ENCODE results near the gene GRK3.
"Not testable (repeated sequence)": the region's sequence is repeated elsewhere in the genome, so short reads cannot be mapped to it uniquely, and the experiment has no call there.

GRK3 gene

GRCh38 chr22:25542191-25542590, 22.3 kb upstream of the GRK3 start:
- Mint-ChIP-seq H3K4me1 (ENCODE audit: low read depth) (peaks cover 20% of the 10 kb centered on the region), H3K9me3 (no peaks in the 10 kb centered on the region), H3K27ac (no peak overlapping the region), H3K36me3 (ENCODE audit: low read depth) (peaks cover 1% of the 10 kb centered on the region), H3K4me3 (no peak overlapping the region), H3K27me3 (ENCODE audit: low read depth) (no peaks in the 10 kb centered on the region)
- DNase-seq (ENCODE audit: low spot score) = no peak

GRCh38 chr22:25542720-25543402, 21.6 kb upstream of the GRK3 start:
- no peak overlapping the region for H3K4me3 Mint-ChIP-seq
- peaks cover 1% of the 10 kb centered on the region for H3K36me3 Mint-ChIP-seq (ENCODE audit: low read depth)
- no peaks in the 10 kb centered on the region for H3K27me3 Mint-ChIP-seq (ENCODE audit: low read depth)
- peaks cover 25% of the 10 kb centered on the region for H3K4me1 Mint-ChIP-seq (ENCODE audit: low read depth)
- no peak for DNase-seq (ENCODE audit: low spot score)
- H3K9me3 Mint-ChIP-seq = no peaks in the 10 kb centered on the region
- H3K27ac Mint-ChIP-seq = no peak overlapping the region

- peaks cover 1% of the 10 kb centered on the region for H3K36me3 Mint-ChIP-seq (ENCODE audit: low read depth)
- no peaks in the 10 kb centered on the region for H3K27me3 Mint-ChIP-seq (ENCODE audit: low read depth)
- H3K4me3 Mint-ChIP-seq = no peak overlapping the region
- no peak overlapping the region for H3K27ac Mint-ChIP-seq
- H3K4me1 Mint-ChIP-seq (ENCODE audit: low read depth) = peaks cover 43% of the 10 kb centered on the region
- no peak for DNase-seq (ENCODE audit: low spot score)
- no peaks in the 10 kb centered on the region for H3K9me3 Mint-ChIP-seq
These were observed 19.3 kb upstream of the GRK3 start for GRCh38 chr22:25545146-25545545.

GRCh38 chr22:25545672-25546071, 18.8 kb upstream of the GRK3 start:
- Mint-ChIP-seq H3K9me3 (no peaks in the 10 kb centered on the region), H3K36me3 (ENCODE audit: low read depth) (peaks cover 1% of the 10 kb centered on the region), H3K27ac (no peak overlapping the region), H3K4me3 (no peak overlapping the region), H3K4me1 (ENCODE audit: low read depth) (peaks cover 43% of the 10 kb centered on the region), H3K27me3 (ENCODE audit: low read depth) (no peaks in the 10 kb centered on the region)
- no peak for DNase-seq (ENCODE audit: low spot score)

GRCh38 chr22:25546242-25546641, 18.2 kb upstream of the GRK3 start:
- Mint-ChIP-seq H3K27ac (no peak overlapping the region), H3K36me3 (ENCODE audit: low read depth) (no peaks in the 10 kb centered on the region), H3K9me3 (no peaks in the 10 kb centered on the region), H3K27me3 (ENCODE audit: low read depth) (no peaks in the 10 kb centered on the region), H3K4me1 (ENCODE audit: low read depth) (peaks cover 43% of the 10 kb centered on the region), H3K4me3 (no peak overlapping the region)
- DNase-seq (ENCODE audit: low spot score) = no peak

- no peaks in the 10 kb centered on the region for H3K9me3 Mint-ChIP-seq
- peaks cover 43% of the 10 kb centered on the region for H3K4me1 Mint-ChIP-seq (ENCODE audit: low read depth)
- no peak for DNase-seq (ENCODE audit: low spot score)
- no peaks in the 10 kb centered on the region for H3K27me3 Mint-ChIP-seq (ENCODE audit: low read depth)
- no peak overlapping the region for H3K4me3 Mint-ChIP-seq
- no peak overlapping the region for H3K27ac Mint-ChIP-seq
- H3K36me3 Mint-ChIP-seq (ENCODE audit: low read depth) = no peaks in the 10 kb centered on the region
These were observed 17.7 kb upstream of the GRK3 start for GRCh38 chr22:25546751-25547150.

- no peaks in the 10 kb centered on the region for H3K36me3 Mint-ChIP-seq (ENCODE audit: low read depth)
- no peaks in the 10 kb centered on the region for H3K9me3 Mint-ChIP-seq
- H3K27me3 Mint-ChIP-seq (ENCODE audit: low read depth) = no peaks in the 10 kb centered on the region
- H3K4me3 Mint-ChIP-seq = no peak overlapping the region
- DNase-seq (ENCODE audit: low spot score) = no peak
- no peak overlapping the region for H3K27ac Mint-ChIP-seq
- H3K4me1 Mint-ChIP-seq (ENCODE audit: low read depth) = peaks cover 44% of the 10 kb centered on the region
These were observed 15.5 kb upstream of the GRK3 start for GRCh38 chr22:25548866-25549464.

GRCh38 chr22:25551396-25551795, 13.1 kb upstream of the GRK3 start:
- no peak for DNase-seq (ENCODE audit: low spot score)
- Mint-ChIP-seq H3K9me3 (no peaks in the 10 kb centered on the region), H3K36me3 (ENCODE audit: low read depth) (no peaks in the 10 kb centered on the region), H3K4me3 (no peak overlapping the region), H3K4me1 (ENCODE audit: low read depth) (peaks cover 35% of the 10 kb centered on the region), H3K27me3 (ENCODE audit: low read depth) (no peaks in the 10 kb centered on the region), H3K27ac (no peak overlapping the region)

- not testable (repeated sequence) for DNase-seq (ENCODE audit: low spot score); H3K36me3 Mint-ChIP-seq (ENCODE audit: low read depth); H3K27me3 Mint-ChIP-seq (ENCODE audit: low read depth); H3K9me3 Mint-ChIP-seq; H3K27ac Mint-ChIP-seq; H3K4me3 Mint-ChIP-seq
- peaks cover 30% of the 10 kb centered on the region for H3K4me1 Mint-ChIP-seq (ENCODE audit: low read depth)
These were observed 12.1 kb upstream of the GRK3 start for GRCh38 chr22:25552405-25552804.

GRCh38 chr22:25553131-25553530, 11.3 kb upstream of the GRK3 start:
- Mint-ChIP-seq H3K9me3 (no peaks in the 10 kb centered on the region), H3K27me3 (ENCODE audit: low read depth) (no peaks in the 10 kb centered on the region)

GRCh38 chr22:25554238-25554671, 10.2 kb upstream of the GRK3 start:
- Mint-ChIP-seq H3K27me3 (ENCODE audit: low read depth) (no peaks in the 10 kb centered on the region), H3K4me1 (ENCODE audit: low read depth) (peaks cover 11% of the 10 kb centered on the region), H3K9me3 (no peaks in the 10 kb centered on the region), H3K27ac (no peak overlapping the region), H3K4me3 (no peak overlapping the region), H3K36me3 (ENCODE audit: low read depth) (no peaks in the 10 kb centered on the region)
- no peak for DNase-seq (ENCODE audit: low spot score)

More at GRCh38 chr22:25553131-25553530, 11.3 kb upstream of the GRK3 start:
- no peak overlapping the region for H3K4me3 Mint-ChIP-seq
- H3K27ac Mint-ChIP-seq = no peak overlapping the region
- H3K4me1 Mint-ChIP-seq (ENCODE audit: low read depth) = peaks cover 23% of the 10 kb centered on the region
- no peaks in the 10 kb centered on the region for H3K36me3 Mint-ChIP-seq (ENCODE audit: low read depth)
- no peak for DNase-seq (ENCODE audit: low spot score)

- Mint-ChIP-seq H3K4me1 (ENCODE audit: low read depth) (peaks cover 8% of the 10 kb centered on the region), H3K27me3 (ENCODE audit: low read depth) (no peaks in the 10 kb centered on the region), H3K4me3 (no peak overlapping the region), H3K36me3 (ENCODE audit: low read depth) (no peaks in the 10 kb centered on the region), H3K9me3 (no peaks in the 10 kb centered on the region), H3K27ac (no peak overlapping the region)
- DNase-seq (ENCODE audit: low spot score) = no peak
These were observed 9.8 kb upstream of the GRK3 start for GRCh38 chr22:25554689-25555088.

GRCh38 chr22:25555586-25555985, 8.9 kb upstream of the GRK3 start:
- Mint-ChIP-seq H3K4me3 (no peak overlapping the region), H3K27ac (no peak overlapping the region), H3K9me3 (no peaks in the 10 kb centered on the region), H3K4me1 (ENCODE audit: low read depth) (peaks cover 7% of the 10 kb centered on the region), H3K36me3 (ENCODE audit: low read depth) (no peaks in the 10 kb centered on the region), H3K27me3 (ENCODE audit: low read depth) (no peaks in the 10 kb centered on the region)
- DNase-seq (ENCODE audit: low spot score) = no peak

- Mint-ChIP-seq H3K4me3 (no peak overlapping the region), H3K4me1 (ENCODE audit: low read depth) (peaks cover 9% of the 10 kb centered on the region), H3K27ac (no peak overlapping the region), H3K36me3 (ENCODE audit: low read depth) (no peaks in the 10 kb centered on the region), H3K27me3 (ENCODE audit: low read depth) (no peaks in the 10 kb centered on the region), H3K9me3 (no peaks in the 10 kb centered on the region)
- DNase-seq (ENCODE audit: low spot score) = no peak
These were observed 7.3 kb upstream of the GRK3 start for GRCh38 chr22:25557218-25557617.

- Mint-ChIP-seq H3K27ac (no peak overlapping the region), H3K36me3 (ENCODE audit: low read depth) (no peaks in the 10 kb centered on the region), H3K27me3 (ENCODE audit: low read depth) (no peaks in the 10 kb centered on the region), H3K4me3 (no peak overlapping the region), H3K4me1 (ENCODE audit: low read depth) (peaks cover 10% of the 10 kb centered on the region), H3K9me3 (no peaks in the 10 kb centered on the region)
- DNase-seq (ENCODE audit: low spot score) = no peak
These were observed 6.1 kb upstream of the GRK3 start for GRCh38 chr22:25558341-25558740.
